DND-41 (cell line): ENCODE data around the gene PRKCB.

Source experiments
- EZH2 ChIP-seq: IDR thresholded peaks from 3 replicates; pipeline ENCODE4 v1.6.1; 2012; ENCODE audit warnings: borderline replicate concordance, low read depth, mild to moderate bottlenecking, moderate library complexity, low read length, inconsistent platforms; ENCODE audit not compliant: severe bottlenecking
- TF ChIP-seq, protein P1 (sequence below): IDR thresholded peaks from 2 replicates; pipeline ENCODE4 v1.5.1; 2012; ENCODE audit warnings: borderline replicate concordance, low read length, moderate library complexity, mild to moderate bottlenecking; ENCODE audit not compliant: poor library complexity, severe bottlenecking; ENCODE audit errors: extremely low read depth

DNA sequence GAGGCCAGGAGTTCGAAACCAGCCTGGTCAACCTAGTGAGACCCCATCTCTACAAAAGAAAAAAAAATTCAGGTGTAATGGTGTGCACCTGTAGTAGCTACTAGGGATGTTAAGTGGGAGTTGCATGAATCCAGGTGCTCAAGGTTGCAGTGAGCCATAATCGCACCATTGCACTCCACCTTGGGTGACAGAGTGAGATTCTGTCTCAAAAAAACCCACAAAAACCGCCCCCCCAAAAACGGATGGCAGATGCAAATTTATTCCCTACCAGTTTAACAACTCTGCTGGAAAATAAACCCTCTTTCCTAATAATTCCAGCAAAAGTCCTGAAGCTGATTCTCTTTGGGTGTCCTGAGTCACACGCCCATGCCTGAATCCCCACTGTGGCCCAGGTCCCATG, 140.3 kb downstream of the PRKCB start:
- TF ChIP-seq, protein P1, sequence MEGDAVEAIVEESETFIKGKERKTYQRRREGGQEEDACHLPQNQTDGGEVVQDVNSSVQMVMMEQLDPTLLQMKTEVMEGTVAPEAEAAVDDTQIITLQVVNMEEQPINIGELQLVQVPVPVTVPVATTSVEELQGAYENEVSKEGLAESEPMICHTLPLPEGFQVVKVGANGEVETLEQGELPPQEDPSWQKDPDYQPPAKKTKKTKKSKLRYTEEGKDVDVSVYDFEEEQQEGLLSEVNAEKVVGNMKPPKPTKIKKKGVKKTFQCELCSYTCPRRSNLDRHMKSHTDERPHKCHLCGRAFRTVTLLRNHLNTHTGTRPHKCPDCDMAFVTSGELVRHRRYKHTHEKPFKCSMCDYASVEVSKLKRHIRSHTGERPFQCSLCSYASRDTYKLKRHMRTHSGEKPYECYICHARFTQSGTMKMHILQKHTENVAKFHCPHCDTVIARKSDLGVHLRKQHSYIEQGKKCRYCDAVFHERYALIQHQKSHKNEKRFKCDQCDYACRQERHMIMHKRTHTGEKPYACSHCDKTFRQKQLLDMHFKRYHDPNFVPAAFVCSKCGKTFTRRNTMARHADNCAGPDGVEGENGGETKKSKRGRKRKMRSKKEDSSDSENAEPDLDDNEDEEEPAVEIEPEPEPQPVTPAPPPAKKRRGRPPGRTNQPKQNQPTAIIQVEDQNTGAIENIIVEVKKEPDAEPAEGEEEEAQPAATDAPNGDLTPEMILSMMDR: no peak
- TF ChIP-seq EZH2: no peak
